ENCODE data around the gene EED. TPM values are rescaled to one million over a fixed set of nuclear protein-coding genes. Genes with fewer than 3 reads are reported as not detected.
"Not testable (repeated sequence)": the region's sequence is repeated elsewhere in the genome, so short reads cannot be mapped to it uniquely, and the experiment has no call there.

The EED gene
- polyA plus RNA-seq, 1 donor from 2014 or later, result 40.1 TPM

- not testable (repeated sequence) for H3F3A ChIP-seq (ENCODE audit: insufficient read depth, low read length, poor library complexity, severe bottlenecking); H3K79me2 ChIP-seq (replicated peaks; ENCODE audit: insufficient read depth, low read length); H3K27me3 ChIP-seq (ENCODE audit: insufficient read depth, low read depth, low read length); H3K9me2 ChIP-seq (ENCODE audit: insufficient read depth, low read length); H2AFZ ChIP-seq (ENCODE audit: low read depth, low read length); H3K27ac ChIP-seq (ENCODE audit: low read length); H3K4me3 ChIP-seq (ENCODE audit: low read length); H3K36me3 ChIP-seq (ENCODE audit: insufficient read depth, low read length); H3K4me2 ChIP-seq (ENCODE audit: low read length); H3K9me3 ChIP-seq (ENCODE audit: low read length); H4K20me1 ChIP-seq (ENCODE audit: insufficient read depth); H3K9ac ChIP-seq (ENCODE audit: low read length)
Measured at GRCh38 chr11:86225344-86225743, 19.2 kb upstream of the EED start.

- Histone ChIP-seq H3K79me2 (replicated peaks; ENCODE audit: insufficient read depth, low read length) (no peaks in the 10 kb centered on the region), H3K4me3 (ENCODE audit: low read length) (no peak overlapping the region), H3K9ac (ENCODE audit: low read length) (no peak overlapping the region), H3K27me3 (ENCODE audit: insufficient read depth, low read depth, low read length) (no peaks in the 10 kb centered on the region), H3K4me2 (ENCODE audit: low read length) (no peak overlapping the region), H3K9me2 (ENCODE audit: insufficient read depth, low read length) (no peaks in the 10 kb centered on the region), H3K27ac (ENCODE audit: low read length) (no peak overlapping the region), H3K9me3 (ENCODE audit: low read length) (no peaks in the 10 kb centered on the region), H3F3A (ENCODE audit: insufficient read depth, low read length, poor library complexity, severe bottlenecking) (no peaks in the 10 kb centered on the region), H4K20me1 (ENCODE audit: insufficient read depth) (no peaks in the 10 kb centered on the region), H3K36me3 (ENCODE audit: insufficient read depth, low read length) (no peaks in the 10 kb centered on the region), H2AFZ (ENCODE audit: low read depth, low read length) (no peak overlapping the region)
- TF ChIP-seq EZH2 (IDR thresholded peaks at IDR 0.05; ENCODE audit: borderline replicate concordance, insufficient read depth, low read length, poor library complexity, severe bottlenecking), result no peak
- no peak for TF ChIP-seq REST (IDR thresholded peaks at IDR 0.05; ENCODE audit: borderline replicate concordance)
- TF ChIP-seq SMC3 (conservative IDR thresholded peaks at IDR 0.05; ENCODE audit: poor library complexity), result no peak
- TF ChIP-seq MXI1 (conservative IDR thresholded peaks at IDR 0.05; ENCODE audit: poor library complexity, severe bottlenecking), result no peak
- no peak for TF ChIP-seq TAF1 (IDR thresholded peaks at IDR 0.05; ENCODE audit: low read depth)
- TF ChIP-seq EP300 (conservative IDR thresholded peaks at IDR 0.05; ENCODE audit: poor library complexity, severe bottlenecking), result no peak
- TF ChIP-seq POLR2AphosphoS5 (IDR thresholded peaks at IDR 0.05), result no peak
- no peak for TF ChIP-seq CTCF (IDR thresholded peaks at IDR 0.05; ENCODE audit: poor library complexity, severe bottlenecking)
- no peak for TF ChIP-seq RAD21 (conservative IDR thresholded peaks at IDR 0.05)
Measured at GRCh38 chr11:86228269-86229038, 16.1 kb upstream of the EED start.

- not testable (repeated sequence) for H3K79me2 ChIP-seq (replicated peaks; ENCODE audit: insufficient read depth, low read length); H3F3A ChIP-seq (ENCODE audit: insufficient read depth, low read length, poor library complexity, severe bottlenecking); H3K27ac ChIP-seq (ENCODE audit: low read length); H4K20me1 ChIP-seq (ENCODE audit: insufficient read depth); H2AFZ ChIP-seq (ENCODE audit: low read depth, low read length); H3K27me3 ChIP-seq (ENCODE audit: insufficient read depth, low read depth, low read length); H3K9ac ChIP-seq (ENCODE audit: low read length); H3K4me2 ChIP-seq (ENCODE audit: low read length); H3K9me2 ChIP-seq (ENCODE audit: insufficient read depth, low read length); H3K4me3 ChIP-seq (ENCODE audit: low read length); H3K9me3 ChIP-seq (ENCODE audit: low read length); H3K36me3 ChIP-seq (ENCODE audit: insufficient read depth, low read length)
Measured at GRCh38 chr11:86229039-86229330, 15.6 kb upstream of the EED start.
